ENCODE measurements around the gene CCDC89.

DNA sequence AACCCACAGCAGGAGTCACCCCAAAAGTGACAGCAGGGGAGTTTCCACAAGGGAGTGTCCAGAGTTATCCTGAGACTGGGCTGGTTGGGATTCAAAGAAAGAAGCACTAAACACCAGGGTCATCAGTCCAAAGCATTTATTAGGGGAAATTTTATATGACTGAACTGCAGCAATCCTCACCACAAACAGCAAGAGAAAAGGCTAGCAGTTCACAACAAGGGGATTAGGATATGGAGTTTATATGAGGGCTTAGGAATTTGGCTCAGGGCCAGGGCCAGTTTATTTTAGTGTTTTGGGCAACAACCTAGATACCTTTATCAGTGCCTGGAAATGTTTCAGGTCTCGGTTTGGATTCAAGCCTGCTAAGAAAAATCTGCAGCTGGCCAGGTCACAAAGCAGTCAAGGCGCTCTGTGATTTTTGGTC is 42.8 kb downstream of the CCDC89 start:
- no peak for TF ChIP-seq POLR2A (IDR thresholded peaks at IDR 0.05)
- TF ChIP-seq, protein P1, sequence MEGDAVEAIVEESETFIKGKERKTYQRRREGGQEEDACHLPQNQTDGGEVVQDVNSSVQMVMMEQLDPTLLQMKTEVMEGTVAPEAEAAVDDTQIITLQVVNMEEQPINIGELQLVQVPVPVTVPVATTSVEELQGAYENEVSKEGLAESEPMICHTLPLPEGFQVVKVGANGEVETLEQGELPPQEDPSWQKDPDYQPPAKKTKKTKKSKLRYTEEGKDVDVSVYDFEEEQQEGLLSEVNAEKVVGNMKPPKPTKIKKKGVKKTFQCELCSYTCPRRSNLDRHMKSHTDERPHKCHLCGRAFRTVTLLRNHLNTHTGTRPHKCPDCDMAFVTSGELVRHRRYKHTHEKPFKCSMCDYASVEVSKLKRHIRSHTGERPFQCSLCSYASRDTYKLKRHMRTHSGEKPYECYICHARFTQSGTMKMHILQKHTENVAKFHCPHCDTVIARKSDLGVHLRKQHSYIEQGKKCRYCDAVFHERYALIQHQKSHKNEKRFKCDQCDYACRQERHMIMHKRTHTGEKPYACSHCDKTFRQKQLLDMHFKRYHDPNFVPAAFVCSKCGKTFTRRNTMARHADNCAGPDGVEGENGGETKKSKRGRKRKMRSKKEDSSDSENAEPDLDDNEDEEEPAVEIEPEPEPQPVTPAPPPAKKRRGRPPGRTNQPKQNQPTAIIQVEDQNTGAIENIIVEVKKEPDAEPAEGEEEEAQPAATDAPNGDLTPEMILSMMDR (IDR thresholded peaks at IDR 0.05) = no peak

Data from prostate gland (tissue), 2 donors.